Jurkat, Clone E6-1 (cell line): Measurements from ENCODE around the gene LRP1B.
"Not testable (repeated sequence)": the region's sequence is repeated elsewhere in the genome, so short reads cannot be mapped to it uniquely, and the experiment has no call there.

Experiments
- DNase-seq: peaks from one replicate; pipeline ENCODE4 v3.0.0-alpha.2; 2011; ENCODE audit warnings: low read depth, low spot score
- H3K4me3 ChIP-seq: 2 replicates; pipeline ENCODE4 v1.5.1; 2011; ENCODE audit warnings: mild to moderate bottlenecking, low read length, control low read depth, moderate library complexity

LRP1B gene

GRCh38 chr2:140994856-140995255, 1136.0 kb downstream of the LRP1B start:
- no peak for DNase-seq

GRCh38 chr2:140990416-140990815, 1140.4 kb downstream of the LRP1B start:
- no peak overlapping the region for H3K4me3 ChIP-seq
- no peak for DNase-seq

More at GRCh38 chr2:140994856-140995255, 1136.0 kb downstream of the LRP1B start:
- H3K4me3 ChIP-seq: no peak overlapping the region

GRCh38 chr2:140988597-140988996, 1142.2 kb downstream of the LRP1B start:
- no peak for DNase-seq
- H3K4me3 ChIP-seq: no peak overlapping the region

- no peak for DNase-seq
- H3K4me3 ChIP-seq: no peak overlapping the region
These were observed 1144.4 kb downstream of the LRP1B start for GRCh38 chr2:140986456-140986855.

GRCh38 chr2:140975237-140975636, 1155.6 kb downstream of the LRP1B start:
- no peak for DNase-seq
- no peak overlapping the region for H3K4me3 ChIP-seq

GRCh38 chr2:140972724-140973123, 1158.1 kb downstream of the LRP1B start:
- no peak overlapping the region for H3K4me3 ChIP-seq
- DNase-seq: no peak

GRCh38 chr2:140964324-140964723, 1166.5 kb downstream of the LRP1B start:
- not testable (repeated sequence) for DNase-seq, H3K4me3 ChIP-seq

- DNase-seq: no peak
- no peak overlapping the region for H3K4me3 ChIP-seq
These were observed 1180.9 kb downstream of the LRP1B start for GRCh38 chr2:140949932-140950331.

GRCh38 chr2:140947236-140947635, 1183.6 kb downstream of the LRP1B start:
- no peak overlapping the region for H3K4me3 ChIP-seq
- DNase-seq: no peak

GRCh38 chr2:140943867-140944266, 1186.9 kb downstream of the LRP1B start:
- no peak overlapping the region for H3K4me3 ChIP-seq
- no peak for DNase-seq

- H3K4me3 ChIP-seq: no peak overlapping the region
- no peak for DNase-seq
These were observed 1188.5 kb downstream of the LRP1B start for GRCh38 chr2:140942284-140942683.

- H3K4me3 ChIP-seq: no peak overlapping the region
- no peak for DNase-seq
These were observed 1201.0 kb downstream of the LRP1B start for GRCh38 chr2:140929849-140930248.

GRCh38 chr2:140918426-140918825, 1212.4 kb downstream of the LRP1B start:
- H3K4me3 ChIP-seq: no peak overlapping the region
- no peak for DNase-seq

GRCh38 chr2:140916410-140916809, 1214.4 kb downstream of the LRP1B start:
- DNase-seq: no peak
- H3K4me3 ChIP-seq: no peak overlapping the region

- no peak overlapping the region for H3K4me3 ChIP-seq
- DNase-seq: no peak
These were observed 1220.1 kb downstream of the LRP1B start for GRCh38 chr2:140910683-140911082.

- no peak overlapping the region for H3K4me3 ChIP-seq
- no peak for DNase-seq
These were observed 1225.6 kb downstream of the LRP1B start for GRCh38 chr2:140905083-140905781.

- no peak overlapping the region for H3K4me3 ChIP-seq
- DNase-seq: no peak
These were observed 1235.4 kb downstream of the LRP1B start for GRCh38 chr2:140895378-140895777.

GRCh38 chr2:140893685-140894084, 1237.1 kb downstream of the LRP1B start:
- no peak for DNase-seq
- H3K4me3 ChIP-seq: no peak overlapping the region

GRCh38 chr2:140892911-140893637, 1237.7 kb downstream of the LRP1B start:
- H3K4me3 ChIP-seq: no peak overlapping the region
- DNase-seq: no peak

- no peak for DNase-seq
These were observed 1238.4 kb downstream of the LRP1B start for GRCh38 chr2:140892436-140892835.

More at GRCh38 chr2:140892436-140892835, 1238.4 kb downstream of the LRP1B start:
- H3K4me3 ChIP-seq: no peak overlapping the region
